Measurements from ENCODE around the gene IL17C. TPM values are rescaled to one million over a fixed set of nuclear protein-coding genes. Genes with fewer than 3 reads are reported as not detected.

IL17C gene
- total and polyA plus RNA-seq, 9 of the 15 experiments (the other 6 are each of a cell fraction or from before 2014, with no cell fraction given): not detected

DNA sequence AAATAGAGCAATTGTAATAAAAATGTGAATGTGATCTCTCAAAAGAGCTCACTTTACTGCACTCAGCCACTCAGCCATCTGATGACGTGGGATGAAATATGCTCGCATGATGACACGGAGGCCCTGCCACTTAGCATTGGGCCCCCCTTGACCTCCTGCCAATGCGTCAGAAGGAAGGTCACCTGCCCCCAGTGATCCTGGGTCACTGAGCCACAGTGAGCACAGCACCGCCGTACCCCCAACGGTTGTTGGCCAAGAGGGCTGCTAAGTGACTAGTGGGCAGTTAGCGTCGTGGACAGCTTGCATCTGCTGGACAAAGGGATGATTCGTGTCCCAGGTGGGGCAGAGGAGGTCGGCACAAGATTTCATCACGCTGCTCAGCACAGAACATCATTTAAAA is 45.3 kb upstream of the IL17C start:
- TF ChIP-seq, protein P1, sequence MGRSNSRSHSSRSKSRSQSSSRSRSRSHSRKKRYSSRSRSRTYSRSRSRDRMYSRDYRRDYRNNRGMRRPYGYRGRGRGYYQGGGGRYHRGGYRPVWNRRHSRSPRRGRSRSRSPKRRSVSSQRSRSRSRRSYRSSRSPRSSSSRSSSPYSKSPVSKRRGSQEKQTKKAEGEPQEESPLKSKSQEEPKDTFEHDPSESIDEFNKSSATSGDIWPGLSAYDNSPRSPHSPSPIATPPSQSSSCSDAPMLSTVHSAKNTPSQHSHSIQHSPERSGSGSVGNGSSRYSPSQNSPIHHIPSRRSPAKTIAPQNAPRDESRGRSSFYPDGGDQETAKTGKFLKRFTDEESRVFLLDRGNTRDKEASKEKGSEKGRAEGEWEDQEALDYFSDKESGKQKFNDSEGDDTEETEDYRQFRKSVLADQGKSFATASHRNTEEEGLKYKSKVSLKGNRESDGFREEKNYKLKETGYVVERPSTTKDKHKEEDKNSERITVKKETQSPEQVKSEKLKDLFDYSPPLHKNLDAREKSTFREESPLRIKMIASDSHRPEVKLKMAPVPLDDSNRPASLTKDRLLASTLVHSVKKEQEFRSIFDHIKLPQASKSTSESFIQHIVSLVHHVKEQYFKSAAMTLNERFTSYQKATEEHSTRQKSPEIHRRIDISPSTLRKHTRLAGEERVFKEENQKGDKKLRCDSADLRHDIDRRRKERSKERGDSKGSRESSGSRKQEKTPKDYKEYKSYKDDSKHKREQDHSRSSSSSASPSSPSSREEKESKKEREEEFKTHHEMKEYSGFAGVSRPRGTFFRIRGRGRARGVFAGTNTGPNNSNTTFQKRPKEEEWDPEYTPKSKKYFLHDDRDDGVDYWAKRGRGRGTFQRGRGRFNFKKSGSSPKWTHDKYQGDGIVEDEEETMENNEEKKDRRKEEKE (IDR thresholded peaks at IDR 0.05; ENCODE audit: borderline replicate concordance in 1 of 2, control insufficient read depth in 1 of 2, low read depth in 2 of 2, low read length in 1 of 2): no peak
- TF ChIP-seq, protein P2, sequence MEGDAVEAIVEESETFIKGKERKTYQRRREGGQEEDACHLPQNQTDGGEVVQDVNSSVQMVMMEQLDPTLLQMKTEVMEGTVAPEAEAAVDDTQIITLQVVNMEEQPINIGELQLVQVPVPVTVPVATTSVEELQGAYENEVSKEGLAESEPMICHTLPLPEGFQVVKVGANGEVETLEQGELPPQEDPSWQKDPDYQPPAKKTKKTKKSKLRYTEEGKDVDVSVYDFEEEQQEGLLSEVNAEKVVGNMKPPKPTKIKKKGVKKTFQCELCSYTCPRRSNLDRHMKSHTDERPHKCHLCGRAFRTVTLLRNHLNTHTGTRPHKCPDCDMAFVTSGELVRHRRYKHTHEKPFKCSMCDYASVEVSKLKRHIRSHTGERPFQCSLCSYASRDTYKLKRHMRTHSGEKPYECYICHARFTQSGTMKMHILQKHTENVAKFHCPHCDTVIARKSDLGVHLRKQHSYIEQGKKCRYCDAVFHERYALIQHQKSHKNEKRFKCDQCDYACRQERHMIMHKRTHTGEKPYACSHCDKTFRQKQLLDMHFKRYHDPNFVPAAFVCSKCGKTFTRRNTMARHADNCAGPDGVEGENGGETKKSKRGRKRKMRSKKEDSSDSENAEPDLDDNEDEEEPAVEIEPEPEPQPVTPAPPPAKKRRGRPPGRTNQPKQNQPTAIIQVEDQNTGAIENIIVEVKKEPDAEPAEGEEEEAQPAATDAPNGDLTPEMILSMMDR (IDR thresholded peaks at IDR 0.05 in 2 of 3, conservative IDR thresholded peaks at IDR 0.05 in 1 of 3; ENCODE audit: insufficient read depth in 2 of 3, low read depth in 1 of 3, low read length in 3 of 3): no peak
- TF ChIP-seq PHF8 (IDR thresholded peaks at IDR 0.05; ENCODE audit: borderline replicate concordance, low read length) (no peak), RBM15 (IDR thresholded peaks at IDR 0.05; ENCODE audit: insufficient read depth, low read length) (no peak), ZNF253 (CRISPR knock-in tag; conservative IDR thresholded peaks at IDR 0.05) (no peak), MEIS2 (IDR thresholded peaks at IDR 0.05; ENCODE audit: partially characterized antibody) (no peak), NR2C1 (IDR thresholded peaks at IDR 0.05) (no peak), NR2C1 (tag; IDR thresholded peaks at IDR 0.05) (no peak), TEAD4 (IDR thresholded peaks at IDR 0.05; ENCODE audit: low read length) (no peak), TEAD4 (CRISPR knock-in tag; IDR thresholded peaks at IDR 0.05; ENCODE audit: borderline replicate concordance) (no peak)
- TF ChIP-seq, protein P3, sequence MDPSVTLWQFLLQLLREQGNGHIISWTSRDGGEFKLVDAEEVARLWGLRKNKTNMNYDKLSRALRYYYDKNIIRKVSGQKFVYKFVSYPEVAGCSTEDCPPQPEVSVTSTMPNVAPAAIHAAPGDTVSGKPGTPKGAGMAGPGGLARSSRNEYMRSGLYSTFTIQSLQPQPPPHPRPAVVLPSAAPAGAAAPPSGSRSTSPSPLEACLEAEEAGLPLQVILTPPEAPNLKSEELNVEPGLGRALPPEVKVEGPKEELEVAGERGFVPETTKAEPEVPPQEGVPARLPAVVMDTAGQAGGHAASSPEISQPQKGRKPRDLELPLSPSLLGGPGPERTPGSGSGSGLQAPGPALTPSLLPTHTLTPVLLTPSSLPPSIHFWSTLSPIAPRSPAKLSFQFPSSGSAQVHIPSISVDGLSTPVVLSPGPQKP (CRISPR knock-in tag; IDR thresholded peaks at IDR 0.05): no peak
- TF ChIP-seq, protein P4, sequence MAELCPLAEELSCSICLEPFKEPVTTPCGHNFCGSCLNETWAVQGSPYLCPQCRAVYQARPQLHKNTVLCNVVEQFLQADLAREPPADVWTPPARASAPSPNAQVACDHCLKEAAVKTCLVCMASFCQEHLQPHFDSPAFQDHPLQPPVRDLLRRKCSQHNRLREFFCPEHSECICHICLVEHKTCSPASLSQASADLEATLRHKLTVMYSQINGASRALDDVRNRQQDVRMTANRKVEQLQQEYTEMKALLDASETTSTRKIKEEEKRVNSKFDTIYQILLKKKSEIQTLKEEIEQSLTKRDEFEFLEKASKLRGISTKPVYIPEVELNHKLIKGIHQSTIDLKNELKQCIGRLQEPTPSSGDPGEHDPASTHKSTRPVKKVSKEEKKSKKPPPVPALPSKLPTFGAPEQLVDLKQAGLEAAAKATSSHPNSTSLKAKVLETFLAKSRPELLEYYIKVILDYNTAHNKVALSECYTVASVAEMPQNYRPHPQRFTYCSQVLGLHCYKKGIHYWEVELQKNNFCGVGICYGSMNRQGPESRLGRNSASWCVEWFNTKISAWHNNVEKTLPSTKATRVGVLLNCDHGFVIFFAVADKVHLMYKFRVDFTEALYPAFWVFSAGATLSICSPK (IDR thresholded peaks at IDR 0.05; ENCODE audit: borderline replicate concordance): no peak
- no TSS peak for BruUV-seq (replicated peaks)
- Histone ChIP-seq H3K9me3 (replicated peaks; ENCODE audit: control insufficient read depth, insufficient read depth, low read depth, low read length) (no peaks in the 10 kb centered on the region), H3K36me3 (ENCODE audit: control insufficient read depth, insufficient read depth, low read length) (peaks cover 74% of the 10 kb centered on the region), H2AFZ (ENCODE audit: low read depth, low read length) (no peak overlapping the region), H3K27ac (ENCODE audit: extremely low read depth, low read depth, low read length) (no peak overlapping the region), H3K9me1 (ENCODE audit: control insufficient read depth, insufficient read depth, low read length) (no peaks in the 10 kb centered on the region), H3K79me2 (ENCODE audit: control insufficient read depth, insufficient read depth, low read length) (peaks cover 22% of the 10 kb centered on the region), H3K9ac (ENCODE audit: insufficient read depth in 1 of 2, low read depth in 2 of 2, low read length in 2 of 2) (no peak overlapping the region), H3K4me2 (ENCODE audit: insufficient read depth, low read length) (no peak overlapping the region), H3K4me3 (no peak overlapping the region), H4K20me1 (replicated peaks; ENCODE audit: control insufficient read depth, insufficient read depth, low read length) (0 out of 2 replicates have a peak, but pooled peaks cover 3% of the 10 kb centered on the region), H3K4me1 (replicated peaks in 1 of 2; ENCODE audit: control insufficient read depth in 2 of 2, insufficient read depth in 2 of 2, low read length in 2 of 2) (peaks cover 0 to 8% of the 10 kb centered on the region in 2 experiments; a peak in 1 of 5 replicates), H3K27me3 (ENCODE audit: control insufficient read depth in 2 of 2, insufficient read depth in 2 of 2, low read length in 2 of 2) (no peaks in the 10 kb centered on the region)
- CTCF ChIA-PET (ENCODE audit: low intra/inter-chr PET ratio): no interaction called here
- WGBS (ENCODE audit: insufficient coverage, low coverage, missing lambda C conversion rate): 96% methylated on average over 12 of the region's 12 CpGs
- FAIRE-seq (no peak), ATAC-seq (no peak), DNase-seq (ENCODE audit: extremely low read depth in 1 of 4, low spot score in 3 of 4) (no peak)
- POLR2A ChIA-PET: interaction anchor here (0.7 to 2.0 kb wide), 5 partner anchors 8 to 668 kb away, joined by 3 to 8 read pairs (median 3); partner anchors contain the start of gene ZC3H18
- in situ Hi-C loops (cut with MboI): no loop called here
- intact Hi-C loops (cut with micrococcal nuclease): no loop called here

Data from K562 (cell line).